PC-3 (cell line): ENCODE measurements around the gene DNM1. TPM values are rescaled to one million over a fixed set of nuclear protein-coding genes. Genes with fewer than 3 reads are reported as not detected.

Experiments used
- ATAC-seq: fragments of 200-7000 bp; cut with Tn5 transposase; 2 replicates; pipeline ENCODE4 v1.9.1; 2020; ENCODE audit warnings: mild to moderate bottlenecking, moderate library complexity
- BruUV-seq: library from RNA; stranded (reverse); fragments of 400-500 nt; replicated peaks from 2 replicates; lab custom pipeline; 2021; lab: Mats Ljungman, UMichigan
- CTCF ChIA-PET: fragments of 300-600 bp; sonication (Branson Sonifier 250); formaldehyde crosslinking; loops from one replicate; lab custom pipeline; 2022; ENCODE audit warnings: antibody characterized with exemption; lab: Charles Lee
- POLR2A ChIA-PET: fragments of 300-600 bp; sonication (Branson Sonifier 250); formaldehyde crosslinking; loops from one replicate; lab custom pipeline; 2022; ENCODE audit warnings: antibody characterized with exemption; ENCODE audit not compliant: unreplicated experiment; lab: Charles Lee
- DNase-seq: peaks from one replicate; pipeline ENCODE4 v3.0.0-alpha.2; 2015
- H2AFZ ChIP-seq: fragments of 300-600 bp; sonication (generic); 2 replicates; pipeline ENCODE4 v1.6.0; 2016; ENCODE audit warnings: antibody characterized with exemption, low read length
- H3F3A ChIP-seq: fragments of 300-600 bp; sonication (generic); one replicate; pipeline ENCODE4 v1.6.0; 2017; ENCODE audit warnings: antibody characterized with exemption, low read length, control low read depth, mild to moderate bottlenecking; ENCODE audit not compliant: unreplicated experiment
- H3K27ac ChIP-seq: fragments of 300-600 bp; sonication (generic); 2 replicates; pipeline ENCODE4 v1.5.1; 2016; ENCODE audit warnings: mild to moderate bottlenecking, low read length
- H3K27me3 ChIP-seq: fragments of 300-600 bp; sonication (generic); 2 replicates; pipeline ENCODE4 v1.6.1; 2016; ENCODE audit warnings: low read length, mixed read lengths
- H3K36me3 ChIP-seq: fragments of 300-600 bp; sonication (generic); 2 replicates; pipeline ENCODE4 v1.6.1; 2016; ENCODE audit warnings: low read depth, mixed run types, low read length, mixed read lengths
- H3K4me1 ChIP-seq: fragments of 300-600 bp; sonication (generic); 2 replicates; pipeline ENCODE4 v1.5.1; 2016; ENCODE audit warnings: low read length; ENCODE audit not compliant: insufficient read depth
- H3K4me2 ChIP-seq: fragments of 300-600 bp; sonication (generic); 2 replicates; pipeline ENCODE4 v1.6.0; 2016; ENCODE audit warnings: low read length
- H3K4me3 ChIP-seq: fragments of 300-600 bp; sonication (generic); 2 replicates; pipeline ENCODE4 v1.5.1; 2016; ENCODE audit warnings: mild to moderate bottlenecking, low read length, mixed read lengths
- H3K79me2 ChIP-seq: fragments of 300-600 bp; sonication (generic); 2 replicates; pipeline ENCODE4 v1.6.1; 2017; ENCODE audit warnings: low read length, mixed read lengths
- H3K9ac ChIP-seq: fragments of 300-600 bp; sonication (generic); 2 replicates; pipeline ENCODE4 v1.6.0; 2016; ENCODE audit warnings: mild to moderate bottlenecking, low read length
- H3K9me2 ChIP-seq: fragments of 300-600 bp; sonication (generic); replicated peaks from 2 replicates; pipeline ENCODE4 v1.6.1; 2016; ENCODE audit warnings: mixed run types, low read length, mixed read lengths
- H3K9me3 ChIP-seq: fragments of 300-600 bp; sonication (generic); 2 replicates; pipeline ENCODE4 v1.6.1; 2016; ENCODE audit warnings: low read length, mixed read lengths
- H4K20me1 ChIP-seq: fragments of 300-600 bp; sonication (generic); 2 replicates; pipeline ENCODE4 v1.6.1; 2016; ENCODE audit warnings: low read length, mixed read lengths
- EZH2 ChIP-seq: fragments of 300-600 bp; sonication (generic); IDR thresholded peaks from one replicate; pipeline ENCODE4 v1.6.1; 2017; ENCODE audit warnings: antibody characterized with exemption, mild to moderate bottlenecking, low read length; ENCODE audit not compliant: unreplicated experiment
- EZH2phosphoT487 ChIP-seq: fragments of 300-600 bp; sonication (generic); IDR thresholded peaks from 2 replicates; pipeline ENCODE4 v1.6.1; 2018; ENCODE audit warnings: mild to moderate bottlenecking, antibody characterized with exemption, low read length, borderline replicate concordance
- intact Hi-C: fragments of 100-400 bp; cut with micrococcal nuclease; formaldehyde crosslinking; loops from 2 replicates; pipeline ENCODE4 v1.9.0; 2023
- total RNA-seq: library from RNA; depleted of rRNA; stranded (reverse); fragments of >200 nt; gene quantifications from 2 replicates; pipeline ENCODE4 v1.2.3, GENCODE V29; 2014
- TF ChIP-seq, protein P1 (sequence below): fragments of 300-600 bp; sonication (generic); conservative IDR thresholded peaks from 2 replicates; pipeline ENCODE4 v1.5.1; 2017; ENCODE audit warnings: antibody characterized with exemption, low read depth, mild to moderate bottlenecking, low read length

DNM1 gene
- total RNA-seq, 1 experiment from 2014 or later = 24.1 TPM

DNA sequence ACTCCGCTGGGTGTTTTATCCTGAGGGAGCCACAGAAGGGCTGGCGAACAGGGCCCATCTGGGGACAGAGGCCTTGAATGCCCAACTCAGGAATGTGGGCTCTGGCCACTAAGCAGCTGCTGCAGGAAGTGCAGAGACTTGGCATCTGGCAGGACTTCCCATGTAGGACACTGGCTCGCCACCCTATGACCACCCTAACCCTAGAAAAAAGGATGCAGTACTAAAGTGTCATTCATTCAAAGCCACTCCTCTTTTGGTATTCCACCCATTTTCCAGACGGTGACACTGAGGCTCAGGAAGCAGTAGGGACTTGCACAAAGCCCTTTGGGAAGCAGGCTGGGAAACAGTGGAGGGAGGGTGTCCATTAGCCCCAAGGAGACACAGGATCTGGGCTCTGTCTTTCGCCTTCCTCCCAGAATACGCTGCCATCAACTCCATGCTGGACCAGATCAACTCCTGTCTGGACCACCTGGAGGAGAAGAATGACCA lies 40.1 kb upstream of the DNM1 start:
- no peaks in the 10 kb centered on the region for H3K9me3 ChIP-seq
- no peaks in the 10 kb centered on the region for H3K27me3 ChIP-seq
- ChIA-PET CTCF (no interaction called here), POLR2A (no interaction called here)
- DNase-seq (no peak), ATAC-seq (no peak)
- no peaks in the 10 kb centered on the region for H3F3A ChIP-seq
- no peak overlapping the region for H3K27ac ChIP-seq
- H4K20me1 ChIP-seq = no peaks in the 10 kb centered on the region
- H3K4me1 ChIP-seq = peaks cover 19% of the 10 kb centered on the region
- BruUV-seq = no TSS peak
- TF ChIP-seq EZH2phosphoT487 = no peak
- TF ChIP-seq, protein P1, sequence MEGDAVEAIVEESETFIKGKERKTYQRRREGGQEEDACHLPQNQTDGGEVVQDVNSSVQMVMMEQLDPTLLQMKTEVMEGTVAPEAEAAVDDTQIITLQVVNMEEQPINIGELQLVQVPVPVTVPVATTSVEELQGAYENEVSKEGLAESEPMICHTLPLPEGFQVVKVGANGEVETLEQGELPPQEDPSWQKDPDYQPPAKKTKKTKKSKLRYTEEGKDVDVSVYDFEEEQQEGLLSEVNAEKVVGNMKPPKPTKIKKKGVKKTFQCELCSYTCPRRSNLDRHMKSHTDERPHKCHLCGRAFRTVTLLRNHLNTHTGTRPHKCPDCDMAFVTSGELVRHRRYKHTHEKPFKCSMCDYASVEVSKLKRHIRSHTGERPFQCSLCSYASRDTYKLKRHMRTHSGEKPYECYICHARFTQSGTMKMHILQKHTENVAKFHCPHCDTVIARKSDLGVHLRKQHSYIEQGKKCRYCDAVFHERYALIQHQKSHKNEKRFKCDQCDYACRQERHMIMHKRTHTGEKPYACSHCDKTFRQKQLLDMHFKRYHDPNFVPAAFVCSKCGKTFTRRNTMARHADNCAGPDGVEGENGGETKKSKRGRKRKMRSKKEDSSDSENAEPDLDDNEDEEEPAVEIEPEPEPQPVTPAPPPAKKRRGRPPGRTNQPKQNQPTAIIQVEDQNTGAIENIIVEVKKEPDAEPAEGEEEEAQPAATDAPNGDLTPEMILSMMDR = no peak
- no peak for TF ChIP-seq EZH2
- no peak overlapping the region for H3K4me3 ChIP-seq
- no peak overlapping the region for H3K4me2 ChIP-seq
- H3K79me2 ChIP-seq = peaks cover 22% of the 10 kb centered on the region
- no peak overlapping the region for H3K9ac ChIP-seq
- peaks cover 7% of the 10 kb centered on the region for H3K36me3 ChIP-seq
- no peak overlapping the region for H2AFZ ChIP-seq
- H3K9me2 ChIP-seq = no peaks in the 10 kb centered on the region
- intact Hi-C loops = loop anchor here (5.0 kb wide), 1 partner anchor 36 kb away; the partner anchor contains the start of gene PTGES2

DNA sequence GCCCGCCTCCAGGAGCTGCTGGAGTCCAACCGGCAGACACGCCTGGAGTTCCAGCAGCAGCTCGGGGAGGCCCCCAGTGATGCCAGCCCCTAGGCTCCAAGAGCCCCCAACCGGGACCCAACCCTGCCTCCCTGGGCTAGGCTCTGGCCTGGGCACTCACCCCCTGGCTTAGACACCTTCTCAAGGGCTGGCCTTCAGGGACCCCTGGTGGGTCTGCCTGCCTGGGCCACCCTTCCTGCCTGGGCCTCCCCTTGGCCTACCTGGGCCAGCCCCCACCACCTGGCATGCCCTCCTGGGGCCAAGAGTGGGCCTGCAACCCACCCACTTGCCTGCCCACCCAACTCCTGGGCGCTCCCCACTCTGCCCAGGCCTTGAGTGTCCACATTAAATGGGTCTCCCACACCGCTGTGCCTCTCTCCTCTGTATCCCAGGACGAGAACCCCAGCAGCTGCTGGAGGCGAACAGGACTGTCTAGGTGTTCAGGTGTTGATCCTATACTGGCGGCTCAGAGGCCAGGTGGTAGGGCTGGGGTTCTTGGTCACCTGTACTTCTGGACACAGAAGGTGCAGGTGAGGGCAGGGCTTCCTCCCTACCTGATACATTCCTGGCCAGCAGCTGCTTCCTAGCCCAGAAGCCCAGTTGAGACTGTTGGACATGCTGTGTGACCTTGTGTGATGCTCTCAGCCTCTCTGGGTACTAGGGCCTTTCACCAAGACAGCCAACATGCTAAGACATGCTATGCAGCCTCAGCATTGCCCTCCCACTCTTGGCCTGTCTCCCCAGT lies 39.5 kb upstream of the DNM1 start:
- H3K36me3 ChIP-seq = peaks cover 7% of the 10 kb centered on the region
- no peak overlapping the region for H3K9ac ChIP-seq
- no peak for ATAC-seq
- H4K20me1 ChIP-seq = no peaks in the 10 kb centered on the region
- no peak overlapping the region for H2AFZ ChIP-seq
- DNase-seq = no peak
- ChIA-PET POLR2A (no interaction called here), CTCF (no interaction called here)
- H3F3A ChIP-seq = no peaks in the 10 kb centered on the region
- no peak overlapping the region for H3K4me2 ChIP-seq
- H3K79me2 ChIP-seq = peaks cover 22% of the 10 kb centered on the region
- H3K9me2 ChIP-seq = no peaks in the 10 kb centered on the region
- no peaks in the 10 kb centered on the region for H3K27me3 ChIP-seq
- intact Hi-C loops = loop anchor here (5.0 kb wide), 1 partner anchor 36 kb away; the partner anchor contains the start of gene PTGES2
- TF ChIP-seq EZH2 (no peak), EZH2phosphoT487 (no peak)
- TF ChIP-seq, protein P1 = no peak
- no TSS peak for BruUV-seq
- no peaks in the 10 kb centered on the region for H3K9me3 ChIP-seq
- no peak overlapping the region for H3K4me3 ChIP-seq
- H3K4me1 ChIP-seq = peaks cover 19% of the 10 kb centered on the region
- no peak overlapping the region for H3K27ac ChIP-seq

DNA sequence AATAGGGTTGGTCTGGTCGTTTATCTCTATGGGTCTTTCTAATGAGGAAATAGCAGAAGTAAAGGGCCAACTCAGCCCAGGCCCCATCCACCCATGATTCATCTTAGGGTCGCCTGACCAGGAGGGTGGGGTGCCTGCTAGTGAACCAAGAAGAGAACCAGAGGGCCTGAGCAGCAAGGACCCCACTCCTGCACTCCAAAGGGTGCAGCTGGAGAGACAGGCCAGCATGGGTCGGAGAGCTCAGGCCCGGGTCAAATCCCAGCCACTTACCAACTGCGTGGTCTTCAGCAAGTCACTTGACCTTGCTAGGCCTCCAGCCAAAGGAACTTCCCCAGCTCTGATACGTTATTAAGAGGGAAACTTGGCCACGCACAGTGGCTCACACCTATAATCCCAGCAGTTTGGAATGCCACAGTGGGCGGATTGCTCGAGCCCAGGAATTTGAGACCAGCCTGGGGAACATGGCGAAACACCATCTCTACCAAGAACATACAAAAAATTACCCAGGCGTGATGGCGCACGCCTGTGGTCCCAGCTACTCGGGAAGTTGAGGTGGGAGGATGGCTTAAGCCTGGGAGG lies 38.8 kb upstream of the DNM1 start:
- Histone ChIP-seq H3K4me1 (peaks cover 17% of the 10 kb centered on the region), H3K36me3 (peaks cover 7% of the 10 kb centered on the region), H3F3A (no peaks in the 10 kb centered on the region), H3K9me2 (no peaks in the 10 kb centered on the region), H3K9ac (no peak overlapping the region), H3K79me2 (peaks cover 22% of the 10 kb centered on the region), H3K4me3 (no peak overlapping the region), H3K4me2 (no peak overlapping the region), H4K20me1 (no peaks in the 10 kb centered on the region), H3K27ac (no peak overlapping the region), H2AFZ (no peak overlapping the region), H3K9me3 (no peaks in the 10 kb centered on the region), H3K27me3 (no peaks in the 10 kb centered on the region)
- no peak for ATAC-seq
- no TSS peak for BruUV-seq
- POLR2A ChIA-PET = no interaction called here
- DNase-seq = no peak
- CTCF ChIA-PET = no interaction called here
- TF ChIP-seq, protein P1 = no peak
- TF ChIP-seq EZH2phosphoT487 (no peak), EZH2 (no peak)
- intact Hi-C loops = loop anchor here (5.0 kb wide), 1 partner anchor 37 kb away; the partner anchor contains the start of gene PTGES2
